K562 (cell line): ENCODE data around the gene KCNAB1. TPM values are rescaled to one million over a fixed set of nuclear protein-coding genes. Genes with fewer than 3 reads are reported as not detected.

Experiments used
- CBFB ChIP-seq: sonication (generic); formaldehyde crosslinking; IDR thresholded peaks from 2 replicates; pipeline ENCODE4 v1.4.0; 2020; ENCODE audit warnings: mild to moderate bottlenecking, missing genetic modification reagents
- CREB1 ChIP-seq, 2 experiments: sonication (generic) in 1 of 2; formaldehyde crosslinking in 1 of 2; IDR thresholded peaks; 2 replicates each; pipeline versions ENCODE4 v1.6.1 to v1.8.0; 2012 to 2022; ENCODE audit warnings: inconsistent platforms in 1 of 2, mild to moderate bottlenecking in 1 of 2, missing genetic modification reagents in 1 of 2, moderate library complexity in 1 of 2
- DDX20 ChIP-seq: fragments of 450-650 bp; IDR thresholded peaks from 2 replicates; pipeline ENCODE4 v1.6.1; 2016; ENCODE audit warnings: missing genetic modification characterization, low read depth, mild to moderate bottlenecking, missing compliant biosample characterization, moderate library complexity
- DMBX1 ChIP-seq: fragments of 250-450 bp; sonication (Bioruptor Pico); IDR thresholded peaks from 2 replicates; pipeline ENCODE4 v1.8.0; 2022; ENCODE audit warnings: inconsistent platforms, mild to moderate bottlenecking, moderate library complexity, borderline replicate concordance
- ELF4 ChIP-seq: fragments of 450-650 bp; formaldehyde crosslinking; IDR thresholded peaks from 2 replicates; pipeline ENCODE4 v1.4.0; 2022; ENCODE audit warnings: missing genetic modification characterization
- EP300 ChIP-seq: IDR thresholded peaks from 2 replicates; pipeline ENCODE4 v1.6.1; 2012; ENCODE audit warnings: low read length, improper control_type of control experiment
- ILK ChIP-seq: fragments of 450-650 bp; IDR thresholded peaks from 2 replicates; pipeline ENCODE4 v1.6.1; 2016; ENCODE audit warnings: missing genetic modification characterization, low read depth, mild to moderate bottlenecking, missing compliant biosample characterization, moderate library complexity, borderline replicate concordance
- IRF2 ChIP-seq: sonication (generic); formaldehyde crosslinking; IDR thresholded peaks from 2 replicates; pipeline ENCODE4 v1.8.1; 2022; ENCODE audit warnings: mild to moderate bottlenecking, missing genetic modification reagents
- MAFF ChIP-seq: IDR thresholded peaks from 2 replicates; pipeline ENCODE4 v1.6.1; 2012; ENCODE audit warnings: low read length, improper control_type of control experiment
- NFRKB ChIP-seq: fragments of 450-650 bp; IDR thresholded peaks from 2 replicates; pipeline ENCODE4 v1.6.1; 2016; ENCODE audit warnings: low read depth
- SP2 ChIP-seq: IDR thresholded peaks from 2 replicates; pipeline ENCODE4 v1.6.1; 2011; ENCODE audit warnings: mild to moderate bottlenecking, low read depth, low read length, moderate library complexity; ENCODE audit not compliant: poor library complexity, severe bottlenecking; ENCODE audit errors: extremely low read depth
- ZKSCAN8 ChIP-seq: fragments of 200-800 bp; sonication (Bioruptor generic); IDR thresholded peaks from 2 replicates; pipeline ENCODE4 v1.6.1; 2016; ENCODE audit warnings: missing genetic modification characterization, missing compliant biosample characterization
- ZNF239 ChIP-seq: fragments of 250-450 bp; sonication (Bioruptor Pico); IDR thresholded peaks from 2 replicates; pipeline ENCODE4 v1.4.0; 2020; ENCODE audit warnings: mild to moderate bottlenecking
- ZNF316 ChIP-seq: fragments of 450-650 bp; IDR thresholded peaks from 2 replicates; pipeline ENCODE4 v1.6.1; 2016
- ZNF384 ChIP-seq: IDR thresholded peaks from 2 replicates; pipeline ENCODE4 v1.6.1; 2012; ENCODE audit warnings: low read depth, low read length, improper control_type of control experiment
- polyA plus RNA-seq, 8 experiments: library from polyadenylated mRNA; depleted of rRNA in 4 of 8; stranded (reverse) in 5 of 8; unstranded in 3 of 8; fragments of >200 nt; fragmentation: Nextera tagmentation in 2 of 8; fragmentation: Illumina TruSeq in 1 of 8; extraction: Ambion mirVana in 2 of 8; extraction: Trizol in 1 of 8; gene quantifications; 2 replicates each; pipeline versions ENCODE4 v1.2.1 to v1.2.3, GENCODE V29; 2011 to 2014; ENCODE audit warnings: inconsistent platforms in 1 of 8, missing spikeins in 1 of 8
- total RNA-seq, 7 experiments: library from RNA; depleted of rRNA in 6 of 7; stranded (reverse); fragments of >200 nt in 6 of 7; fragmentation: Illumina TruSeq in 2 of 7; extraction: Trizol in 2 of 7; gene quantifications; 2 replicates each; pipeline versions ENCODE4 v1.2.1 to v1.2.3, GENCODE V29; 2011 to 2021; ENCODE audit warnings: low replicate concordance in 1 of 7
- TF ChIP-seq, protein P1 (sequence below): fragments of 450-650 bp; IDR thresholded peaks from 2 replicates; pipeline ENCODE4 v1.6.1; 2014; ENCODE audit warnings: low read depth, mild to moderate bottlenecking, moderate library complexity, borderline replicate concordance
- TF ChIP-seq, protein P2 (sequence below), 2 experiments: IDR thresholded peaks; 2 replicates each; pipeline ENCODE4 v1.6.1; 2011; ENCODE audit warnings: borderline replicate concordance in 1 of 2, control low read depth in 1 of 2, low read depth in 1 of 2, low read length in 1 of 2, mild to moderate bottlenecking in 1 of 2, mixed read lengths in 1 of 2, moderate library complexity in 1 of 2; ENCODE audit not compliant: insufficient read depth in 1 of 2, insufficient read length in 1 of 2, poor library complexity in 1 of 2, severe bottlenecking in 1 of 2; ENCODE audit errors: extremely low read depth in 1 of 2
- TF ChIP-seq, protein P3 (sequence below): IDR thresholded peaks from 2 replicates; pipeline ENCODE4 v1.6.1; 2014; ENCODE audit warnings: antibody characterized with exemption
- TF ChIP-seq, protein P4 (sequence below): fragments of 250-450 bp; sonication (Bioruptor Pico); IDR thresholded peaks from 2 replicates; pipeline ENCODE4 v1.5.0; 2021
- TF ChIP-seq, protein P5 (sequence below): fragments of 450-650 bp; formaldehyde crosslinking; IDR thresholded peaks from 2 replicates; pipeline ENCODE4 v1.4.0; 2022; ENCODE audit warnings: mild to moderate bottlenecking, moderate library complexity

The KCNAB1 gene
- total and polyA plus RNA-seq, 9 of the 15 experiments (the other 6 are each of a cell fraction or from before 2014, with no cell fraction given), result 0.14 to 1.2 (median 0.51) TPM

DNA sequence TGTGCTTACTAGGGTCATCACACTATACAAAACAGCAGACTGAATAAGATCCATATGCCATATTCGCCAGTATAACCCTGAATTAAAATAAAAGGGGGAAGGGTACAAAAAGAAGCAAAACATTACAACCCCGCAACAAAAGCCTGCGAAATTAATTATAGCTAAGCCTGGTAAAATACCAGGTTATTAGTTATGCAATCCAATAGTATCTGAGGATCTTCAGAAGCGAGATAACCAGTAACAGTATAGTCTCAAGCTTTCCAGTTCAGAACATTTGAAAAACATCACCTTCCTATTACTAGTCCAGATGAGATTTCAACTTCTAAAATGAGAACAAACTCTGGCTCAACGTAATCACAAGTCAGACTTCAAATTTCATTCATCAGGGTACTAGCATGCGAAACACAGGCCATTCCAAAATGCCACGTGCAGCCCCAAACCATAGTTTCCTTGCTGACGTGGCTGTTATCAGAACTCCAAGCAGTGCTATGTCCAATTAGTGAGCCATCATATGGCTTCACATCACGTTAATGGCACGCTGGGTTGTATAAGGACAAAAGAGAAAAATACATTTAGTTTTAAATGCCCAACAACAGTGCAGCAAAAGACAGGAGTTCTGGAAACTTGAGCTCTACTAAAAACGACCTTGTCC is 433.5 kb downstream of the KCNAB1 start (continued):
- TF ChIP-seq EP300, result 0 out of 2 replicates have a peak, but pooled peaks have one; percentile 11
- TF ChIP-seq, protein P1, sequence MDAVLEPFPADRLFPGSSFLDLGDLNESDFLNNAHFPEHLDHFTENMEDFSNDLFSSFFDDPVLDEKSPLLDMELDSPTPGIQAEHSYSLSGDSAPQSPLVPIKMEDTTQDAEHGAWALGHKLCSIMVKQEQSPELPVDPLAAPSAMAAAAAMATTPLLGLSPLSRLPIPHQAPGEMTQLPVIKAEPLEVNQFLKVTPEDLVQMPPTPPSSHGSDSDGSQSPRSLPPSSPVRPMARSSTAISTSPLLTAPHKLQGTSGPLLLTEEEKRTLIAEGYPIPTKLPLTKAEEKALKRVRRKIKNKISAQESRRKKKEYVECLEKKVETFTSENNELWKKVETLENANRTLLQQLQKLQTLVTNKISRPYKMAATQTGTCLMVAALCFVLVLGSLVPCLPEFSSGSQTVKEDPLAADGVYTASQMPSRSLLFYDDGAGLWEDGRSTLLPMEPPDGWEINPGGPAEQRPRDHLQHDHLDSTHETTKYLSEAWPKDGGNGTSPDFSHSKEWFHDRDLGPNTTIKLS, result peak; percentile 98
- TF ChIP-seq DDX20, result no peak
- TF ChIP-seq ELF4 (CRISPR knock-in tag), result no peak
- TF ChIP-seq, protein P2, sequence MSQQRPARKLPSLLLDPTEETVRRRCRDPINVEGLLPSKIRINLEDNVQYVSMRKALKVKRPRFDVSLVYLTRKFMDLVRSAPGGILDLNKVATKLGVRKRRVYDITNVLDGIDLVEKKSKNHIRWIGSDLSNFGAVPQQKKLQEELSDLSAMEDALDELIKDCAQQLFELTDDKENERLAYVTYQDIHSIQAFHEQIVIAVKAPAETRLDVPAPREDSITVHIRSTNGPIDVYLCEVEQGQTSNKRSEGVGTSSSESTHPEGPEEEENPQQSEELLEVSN (IDR thresholded peaks at IDR 0.05; ENCODE audit: borderline replicate concordance in 1 of 2, extremely low read depth in 1 of 2, insufficient read depth in 1 of 2, insufficient read length in 1 of 2, low read depth in 1 of 2, low read length in 1 of 2, poor library complexity in 1 of 2, severe bottlenecking in 1 of 2), result peak; percentile 72 to 80
- TF ChIP-seq CBFB (CRISPR knock-in tag), result no peak
- TF ChIP-seq CREB1 (IDR thresholded peaks at IDR 0.05), result no peak; the same call in 1 of the 2 replicates
- no peak for TF ChIP-seq CREB1 (CRISPR knock-in tag; IDR thresholded peaks at IDR 0.05)
- no peak for TF ChIP-seq IRF2
- TF ChIP-seq MAFF, result peak; percentile 52; the same call in 1 of the 2 replicates
- TF ChIP-seq ZKSCAN8, result no peak
- TF ChIP-seq, protein P3, sequence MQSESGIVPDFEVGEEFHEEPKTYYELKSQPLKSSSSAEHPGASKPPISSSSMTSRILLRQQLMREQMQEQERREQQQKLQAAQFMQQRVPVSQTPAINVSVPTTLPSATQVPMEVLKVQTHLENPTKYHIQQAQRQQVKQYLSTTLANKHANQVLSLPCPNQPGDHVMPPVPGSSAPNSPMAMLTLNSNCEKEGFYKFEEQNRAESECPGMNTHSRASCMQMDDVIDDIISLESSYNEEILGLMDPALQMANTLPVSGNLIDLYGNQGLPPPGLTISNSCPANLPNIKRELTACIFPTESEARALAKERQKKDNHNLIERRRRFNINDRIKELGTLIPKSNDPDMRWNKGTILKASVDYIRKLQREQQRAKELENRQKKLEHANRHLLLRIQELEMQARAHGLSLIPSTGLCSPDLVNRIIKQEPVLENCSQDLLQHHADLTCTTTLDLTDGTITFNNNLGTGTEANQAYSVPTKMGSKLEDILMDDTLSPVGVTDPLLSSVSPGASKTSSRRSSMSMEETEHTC, result no peak
- TF ChIP-seq ZNF239 (CRISPR knock-in tag), result no peak
- no peak for TF ChIP-seq ILK (tag)
- no peak for TF ChIP-seq ZNF384
- no peak for TF ChIP-seq SP2
- TF ChIP-seq, protein P4, sequence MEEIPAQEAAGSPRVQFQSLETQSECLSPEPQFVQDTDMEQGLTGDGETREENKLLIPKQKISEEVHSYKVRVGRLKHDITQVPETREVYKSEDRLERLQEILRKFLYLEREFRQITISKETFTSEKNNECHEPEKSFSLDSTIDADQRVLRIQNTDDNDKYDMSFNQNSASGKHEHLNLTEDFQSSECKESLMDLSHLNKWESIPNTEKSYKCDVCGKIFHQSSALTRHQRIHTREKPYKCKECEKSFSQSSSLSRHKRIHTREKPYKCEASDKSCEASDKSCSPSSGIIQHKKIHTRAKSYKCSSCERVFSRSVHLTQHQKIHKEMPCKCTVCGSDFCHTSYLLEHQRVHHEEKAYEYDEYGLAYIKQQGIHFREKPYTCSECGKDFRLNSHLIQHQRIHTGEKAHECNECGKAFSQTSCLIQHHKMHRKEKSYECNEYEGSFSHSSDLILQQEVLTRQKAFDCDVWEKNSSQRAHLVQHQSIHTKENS, result no peak
- TF ChIP-seq, protein P5, sequence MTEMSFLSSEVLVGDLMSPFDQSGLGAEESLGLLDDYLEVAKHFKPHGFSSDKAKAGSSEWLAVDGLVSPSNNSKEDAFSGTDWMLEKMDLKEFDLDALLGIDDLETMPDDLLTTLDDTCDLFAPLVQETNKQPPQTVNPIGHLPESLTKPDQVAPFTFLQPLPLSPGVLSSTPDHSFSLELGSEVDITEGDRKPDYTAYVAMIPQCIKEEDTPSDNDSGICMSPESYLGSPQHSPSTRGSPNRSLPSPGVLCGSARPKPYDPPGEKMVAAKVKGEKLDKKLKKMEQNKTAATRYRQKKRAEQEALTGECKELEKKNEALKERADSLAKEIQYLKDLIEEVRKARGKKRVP (CRISPR knock-in tag), result no peak
- peak; percentile 65; the same call in 1 of the 2 replicates for TF ChIP-seq DMBX1 (CRISPR knock-in tag)
- peak; percentile 57 for TF ChIP-seq NFRKB
- TF ChIP-seq ZNF316, result peak; percentile 94
